ENCODE results near the gene HEG1. TPM values are rescaled to one million over a fixed set of nuclear protein-coding genes. Genes with fewer than 3 reads are reported as not detected.

The HEG1 gene
- total and polyA plus RNA-seq, 2 of the 8 experiments (the other 6 are each of a cell fraction or from before 2014, with no cell fraction given): 5.3 to 9.7 TPM

DNA sequence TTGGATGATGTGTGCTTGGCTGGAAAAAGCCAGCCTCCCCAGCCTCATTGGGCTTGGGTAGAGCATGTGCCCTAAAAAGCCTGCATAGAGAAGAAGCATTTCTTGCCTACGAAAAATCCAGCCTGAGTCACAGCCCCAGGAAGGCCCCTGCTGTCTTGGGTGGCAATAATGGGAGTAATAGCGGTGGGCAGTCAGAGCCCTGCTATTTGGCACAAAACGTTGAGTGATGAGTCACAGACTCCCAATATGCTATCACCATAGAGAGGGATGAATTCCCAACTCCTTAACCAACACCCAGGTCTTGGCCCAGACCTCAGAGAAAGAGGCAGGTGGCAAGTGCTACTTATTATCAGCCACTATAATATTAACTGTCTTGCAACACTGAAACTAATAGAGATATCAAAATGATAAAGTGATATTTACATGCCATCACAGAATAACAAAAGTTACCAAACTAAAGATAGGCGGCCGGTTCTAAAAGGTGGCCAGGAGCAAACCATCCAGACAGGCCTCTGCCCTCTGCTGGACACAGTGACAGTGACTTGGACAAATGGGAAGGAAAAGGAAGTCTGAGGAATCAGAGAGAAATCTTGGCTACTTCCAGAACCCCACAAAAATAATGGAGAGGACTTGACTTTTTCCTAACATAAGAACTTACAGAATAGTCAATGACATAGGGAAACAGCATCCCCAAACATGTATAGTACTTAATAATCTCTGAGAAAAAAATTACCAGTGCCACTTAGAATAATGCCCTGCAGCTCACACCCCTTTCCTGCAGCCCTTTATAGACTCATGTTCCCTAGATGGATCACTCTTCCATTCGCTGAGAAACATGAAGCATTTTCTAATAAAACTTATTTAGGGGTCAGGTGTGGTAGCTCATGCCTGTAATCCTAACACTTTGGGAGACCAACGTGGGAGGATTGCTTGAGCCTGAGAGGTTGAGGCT lies 69.3 kb downstream of the HEG1 start (continued):
- TF ChIP-seq, protein P1, sequence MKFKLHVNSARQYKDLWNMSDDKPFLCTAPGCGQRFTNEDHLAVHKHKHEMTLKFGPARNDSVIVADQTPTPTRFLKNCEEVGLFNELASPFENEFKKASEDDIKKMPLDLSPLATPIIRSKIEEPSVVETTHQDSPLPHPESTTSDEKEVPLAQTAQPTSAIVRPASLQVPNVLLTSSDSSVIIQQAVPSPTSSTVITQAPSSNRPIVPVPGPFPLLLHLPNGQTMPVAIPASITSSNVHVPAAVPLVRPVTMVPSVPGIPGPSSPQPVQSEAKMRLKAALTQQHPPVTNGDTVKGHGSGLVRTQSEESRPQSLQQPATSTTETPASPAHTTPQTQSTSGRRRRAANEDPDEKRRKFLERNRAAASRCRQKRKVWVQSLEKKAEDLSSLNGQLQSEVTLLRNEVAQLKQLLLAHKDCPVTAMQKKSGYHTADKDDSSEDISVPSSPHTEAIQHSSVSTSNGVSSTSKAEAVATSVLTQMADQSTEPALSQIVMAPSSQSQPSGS (IDR thresholded peaks at IDR 0.05; ENCODE audit: low read length): no peak
- peak; percentile 52 to 66 for TF ChIP-seq RAD21 (IDR thresholded peaks at IDR 0.05 in 1 of 2, conservative IDR thresholded peaks at IDR 0.05 in 1 of 2; ENCODE audit: low read depth in 2 of 2, low read length in 2 of 2)
- no peak for TF ChIP-seq TCF12 (IDR thresholded peaks at IDR 0.05; ENCODE audit: low read depth, low read length)

Data from H1 (cell line).